H1 (cell line): Measurements from ENCODE around the gene ALDH1A2. TPM values are rescaled to one million over a fixed set of nuclear protein-coding genes. Genes with fewer than 3 reads are reported as not detected.

ENCODE experiments used
- CTCF ChIA-PET: fragments of 300-600 bp; sonication (Branson Sonifier 250); formaldehyde crosslinking; loops from one replicate; lab custom pipeline; 2021; ENCODE audit not compliant: partially characterized antibody; lab: Charles Lee
- POLR2A ChIA-PET: fragments of 300-600 bp; sonication (Branson Sonifier 250); formaldehyde crosslinking; loops from one replicate; lab custom pipeline; 2021; ENCODE audit warnings: inconsistent platforms; ENCODE audit not compliant: partially characterized antibody; lab: Charles Lee
- DNase-seq, 2 experiments: peaks; one replicate each; pipeline versions ENCODE4 v3.0.0 to v3.0.0-alpha.2; 2010 to 2022; ENCODE audit warnings: low spot score in 2 of 2, low read depth in 1 of 2, mixed read lengths in 1 of 2
- FAIRE-seq: peaks from 2 replicates; lab custom pipeline; 2011; peaks lifted over from hg19 to GRCh38; lab: Jason Lieb, UNC
- H2AFZ ChIP-seq: 2 replicates; pipeline ENCODE4 v1.8.1; 2012; ENCODE audit warnings: low read length, inconsistent platforms
- H2AK5ac ChIP-seq: 2 replicates; pipeline ENCODE4 v1.6.1; 2013; ENCODE audit warnings: low read depth, low read length
- H2BK120ac ChIP-seq: replicated peaks from 2 replicates; pipeline ENCODE3; 2013; ENCODE audit warnings: low read depth, low read length, inconsistent platforms
- H2BK12ac ChIP-seq: 2 replicates; pipeline ENCODE4 v1.6.1; 2013; ENCODE audit warnings: low read depth, low read length
- H2BK15ac ChIP-seq: 2 replicates; pipeline ENCODE4 v1.6.1; 2013; ENCODE audit warnings: low read length
- H2BK20ac ChIP-seq: 2 replicates; pipeline ENCODE4 v1.6.1; 2013; ENCODE audit warnings: low read length
- H2BK5ac ChIP-seq: 2 replicates; pipeline ENCODE4 v1.6.1; 2013; ENCODE audit warnings: low read depth, low read length
- H3K14ac ChIP-seq: 2 replicates; pipeline ENCODE4 v1.6.1; 2013; ENCODE audit warnings: inconsistent platforms; ENCODE audit not compliant: insufficient read length
- H3K18ac ChIP-seq: 2 replicates; pipeline ENCODE4 v1.6.1; 2013; ENCODE audit warnings: low read length; ENCODE audit errors: extremely low read depth
- H3K23ac ChIP-seq: 2 replicates; pipeline ENCODE4 v1.6.1; 2013; ENCODE audit warnings: inconsistent platforms; ENCODE audit not compliant: insufficient read length
- H3K23me2 ChIP-seq: 2 replicates; pipeline ENCODE4 v1.6.1; 2013; ENCODE audit warnings: low read depth, low read length
- H3K27ac ChIP-seq: 2 replicates; pipeline ENCODE4 v1.6.1; 2011; ENCODE audit warnings: low read depth, low read length, inconsistent platforms
- H3K27me3 ChIP-seq, 4 experiments: replicated peaks in 1 of 4; 1 replicate in 1 of 4; 2 replicates in 3 of 4; pipeline versions ENCODE4 v1.6.1 to v1.8.1; 2011 to 2013; ENCODE audit warnings: low read length in 3 of 4, mild to moderate bottlenecking in 3 of 4, inconsistent platforms in 2 of 4, mixed read lengths in 2 of 4, moderate library complexity in 1 of 4; ENCODE audit not compliant: control insufficient read depth in 3 of 4, insufficient read depth in 3 of 4; ENCODE audit errors: extremely low read depth in 1 of 4
- H3K36me3 ChIP-seq, 4 experiments: 2 replicates each; pipeline versions ENCODE4 v1.6.1 to v1.8.1; 2011 to 2013; ENCODE audit warnings: mild to moderate bottlenecking in 4 of 4, low read length in 3 of 4, moderate library complexity in 2 of 4, control low read depth in 1 of 4, inconsistent platforms in 1 of 4; ENCODE audit not compliant: insufficient read depth in 4 of 4, control insufficient read depth in 2 of 4
- H3K4ac ChIP-seq: replicated peaks from 2 replicates; pipeline ENCODE3; 2013; ENCODE audit warnings: low read length, low read depth, mixed read lengths, inconsistent platforms; ENCODE audit not compliant: insufficient read length
- H3K4me1 ChIP-seq, 4 experiments: replicated peaks in 1 of 4; 1 replicate in 1 of 4; 2 replicates in 3 of 4; pipeline versions ENCODE4 v1.6.1 to v1.8.1; 2011 to 2013; ENCODE audit warnings: low read length in 3 of 4, inconsistent platforms in 2 of 4, mixed read lengths in 1 of 4; ENCODE audit not compliant: insufficient read depth in 4 of 4, control insufficient read depth in 3 of 4
- H3K4me2 ChIP-seq, 2 experiments: 2 replicates each; pipeline versions ENCODE4 v1.6.1 to v1.8.1; 2011 to 2013; ENCODE audit warnings: low read depth in 2 of 2, low read length in 2 of 2, control low read depth in 1 of 2, inconsistent platforms in 1 of 2, mild to moderate bottlenecking in 1 of 2; ENCODE audit not compliant: insufficient read depth in 1 of 2
- H3K4me3 ChIP-seq, 4 experiments: fragments of 200-600, 300-600 bp in 1 of 4; sonication (generic), shearing (Covaris generic), sonication (Bioruptor Twin) in 1 of 4; 2 replicates each; pipeline versions ENCODE4 v1.5.1 to v1.8.1; 2011 to 2016; ENCODE audit warnings: low read length in 4 of 4, low read depth in 3 of 4, control low read depth in 2 of 4, inconsistent platforms in 2 of 4, mild to moderate bottlenecking in 2 of 4, mixed read lengths in 1 of 4, moderate library complexity in 1 of 4; ENCODE audit not compliant: insufficient read depth in 2 of 4; ENCODE audit errors: extremely low read depth in 1 of 4
- H3K56ac ChIP-seq: replicated peaks from 2 replicates; pipeline ENCODE3; 2013; ENCODE audit warnings: low read depth, mild to moderate bottlenecking, mixed read lengths, low read length, inconsistent platforms; ENCODE audit not compliant: insufficient read length
- H3K79me1 ChIP-seq: 2 replicates; pipeline ENCODE4 v1.6.1; 2013; ENCODE audit warnings: low read depth, low read length, control low read depth
- H3K79me2 ChIP-seq, 2 experiments: 2 replicates each; pipeline versions ENCODE4 v1.6.1 to v1.8.1; 2012 to 2013; ENCODE audit warnings: low read length in 2 of 2, mild to moderate bottlenecking in 2 of 2, inconsistent platforms in 1 of 2; ENCODE audit not compliant: insufficient read depth in 2 of 2, control insufficient read depth in 1 of 2
- H3K9ac ChIP-seq, 4 experiments: replicated peaks in 1 of 4; 1 replicate in 1 of 4; 2 replicates in 3 of 4; pipeline versions ENCODE4 v1.6.1 to v1.8.1; 2011 to 2013; ENCODE audit warnings: low read depth in 3 of 4, low read length in 3 of 4, control low read depth in 2 of 4, mild to moderate bottlenecking in 2 of 4, moderate library complexity in 2 of 4, inconsistent platforms in 1 of 4; ENCODE audit errors: extremely low read depth in 1 of 4
- H3K9me3 ChIP-seq, 2 experiments: 2 replicates each; pipeline versions ENCODE4 v1.6.1 to v1.8.1; 2012 to 2013; ENCODE audit warnings: mild to moderate bottlenecking in 2 of 2, moderate library complexity in 2 of 2, control low read depth in 1 of 2, inconsistent platforms in 1 of 2, low read depth in 1 of 2, low read length in 1 of 2, mixed read lengths in 1 of 2; ENCODE audit not compliant: insufficient read depth in 2 of 2
- H4K20me1 ChIP-seq, 2 experiments: replicated peaks in 1 of 2; 2 replicates each; pipeline versions ENCODE3 to v1.8.1; 2011 to 2013; ENCODE audit warnings: inconsistent platforms in 2 of 2, low read length in 2 of 2, mild to moderate bottlenecking in 1 of 2; ENCODE audit not compliant: insufficient read depth in 2 of 2, control insufficient read depth in 1 of 2
- H4K5ac ChIP-seq: 2 replicates; pipeline ENCODE4 v1.6.1; 2013; ENCODE audit warnings: low read length, low read depth, mixed read lengths, inconsistent platforms; ENCODE audit not compliant: insufficient read length
- H4K8ac ChIP-seq: 2 replicates; pipeline ENCODE4 v1.8.0; 2013; ENCODE audit warnings: mild to moderate bottlenecking, moderate library complexity, low read length, inconsistent platforms; ENCODE audit not compliant: insufficient read depth; ENCODE audit errors: extremely low read depth
- H4K91ac ChIP-seq: replicated peaks from 2 replicates; pipeline ENCODE3; 2013; ENCODE audit warnings: low read length, mixed read lengths, inconsistent platforms; ENCODE audit not compliant: insufficient read length
- BRCA1 ChIP-seq: IDR thresholded peaks from 2 replicates; pipeline ENCODE4 v1.6.1; 2012; ENCODE audit warnings: low read depth, low read length, improper control_type of control experiment
- HDAC6 ChIP-seq: IDR thresholded peaks from one replicate; pipeline ENCODE4 v1.7.1; 2012; ENCODE audit warnings: low read depth, mild to moderate bottlenecking, inconsistent platforms, low read length, moderate library complexity
- JUN ChIP-seq: IDR thresholded peaks from 2 replicates; pipeline ENCODE4 v1.6.1; 2011; ENCODE audit warnings: low read depth, mild to moderate bottlenecking, improper control_type of control experiment, low read length
- NRF1 ChIP-seq: IDR thresholded peaks from 2 replicates; pipeline ENCODE4 v1.6.1; 2011; ENCODE audit warnings: mild to moderate bottlenecking, low read depth, low read length, improper control_type of control experiment
- RXRA ChIP-seq: IDR thresholded peaks from 2 replicates; pipeline ENCODE4 v1.6.1; 2011; ENCODE audit warnings: low read depth, mild to moderate bottlenecking, low read length, moderate library complexity; ENCODE audit not compliant: insufficient read depth
- TCF12 ChIP-seq: IDR thresholded peaks from 2 replicates; pipeline ENCODE4 v1.6.1; 2011; ENCODE audit warnings: low read depth, mild to moderate bottlenecking, low read length
- TEAD4 ChIP-seq: IDR thresholded peaks from 2 replicates; pipeline ENCODE4 v1.6.1; 2012; ENCODE audit warnings: low read depth, low read length, inconsistent platforms, mixed read lengths
- WGBS, 2 experiments: shearing (Covaris generic) in 1 of 2; methylation state at CpG; one replicate each; pipeline versions ENCODE4 v1.1.6 to v1.1.7; 2013 to 2015; ENCODE audit warnings: low lambda C conversion rate in 2 of 2, mixed read lengths in 2 of 2, inconsistent platforms in 1 of 2, low coverage in 1 of 2, missing lambda C conversion rate in 1 of 2; ENCODE audit not compliant: insufficient replicate concordance in 2 of 2, insufficient coverage in 1 of 2, insufficient read length in 1 of 2; ENCODE audit errors: extremely low coverage in 1 of 2, missing lambda C conversion rate in 1 of 2; 5-methylcytosine and 5-hydroxymethylcytosine counted together
- polyA plus RNA-seq, 7 experiments: library from polyadenylated mRNA; depleted of rRNA in 3 of 7; stranded (reverse) in 5 of 7; unstranded in 2 of 7; fragments of >200 nt in 5 of 7; fragments of 200-250 nt in 2 of 7; gene quantifications; 1 replicate in 5 of 7; 2 replicates in 1 of 7; 4 replicates in 1 of 7; pipeline versions ENCODE4 v1.2.1 to v1.2.3, GENCODE V29; 2011 to 2013; ENCODE audit warnings: missing spikeins in 2 of 7, mixed read lengths in 2 of 7
- total RNA-seq: library from RNA; stranded (reverse); fragmentation: NEBNext Ultra II Directional; extraction: Animal tissue kit (Norgen Biotek cat#: 25700); gene quantifications from 2 replicates; pipeline ENCODE4 v1.2.1, GENCODE V29; 2021
- TF ChIP-seq, protein P1 (sequence below): IDR thresholded peaks from 2 replicates; pipeline ENCODE4 v1.6.1; 2012; ENCODE audit warnings: inconsistent platforms
- TF ChIP-seq, protein P2 (sequence below), 3 experiments: IDR thresholded peaks; 1 replicate in 2 of 3; 2 replicates in 1 of 3; pipeline versions ENCODE4 v1.5.1 to v1.6.1; 2011; ENCODE audit warnings: low read length in 3 of 3, mild to moderate bottlenecking in 3 of 3, inconsistent platforms in 2 of 3, low read depth in 1 of 3, moderate library complexity in 1 of 3; ENCODE audit not compliant: insufficient read depth in 1 of 3; ENCODE audit errors: control extremely low read depth in 1 of 3

Gene ALDH1A2
- total and polyA plus RNA-seq, 2 of the 8 experiments (the other 6 are each of a cell fraction or from before 2014, with no cell fraction given), result 0.06 to 0.24 TPM

DNA sequence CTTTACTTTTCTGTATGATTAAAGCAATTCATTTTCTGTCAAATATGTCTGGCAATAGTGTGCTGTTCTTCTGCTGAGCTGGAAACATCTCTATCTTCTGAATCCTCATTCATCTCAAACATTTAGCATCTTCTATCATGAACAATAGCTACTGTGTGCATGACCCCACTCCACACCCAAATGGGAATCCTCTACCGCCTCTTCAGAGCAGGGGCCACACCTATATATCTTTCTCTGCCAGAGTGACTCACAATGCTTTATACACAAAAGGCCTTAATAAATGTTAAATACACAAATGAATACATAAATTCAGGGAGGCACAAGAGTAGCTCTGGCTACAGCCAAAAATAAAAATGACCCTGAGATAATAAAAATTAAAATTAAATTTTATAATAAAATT is 8.0 kb downstream of the ALDH1A2 start:
- Histone ChIP-seq H2BK12ac (no peak overlapping the region), H4K91ac (no peak overlapping the region), H3K9ac (no peak overlapping the region), H3K14ac (no peak overlapping the region), H3K27me3 (peaks cover 5 to 19% (median 11%) of the 10 kb centered on the region in 4 experiments), H2BK20ac (no peak overlapping the region), H2BK15ac (no peak overlapping the region), H2BK5ac (no peak overlapping the region), H3K23me2 (no peaks in the 10 kb centered on the region), H3K18ac (no peak overlapping the region), H4K5ac (no peak overlapping the region), H3K9me3 (no peaks in the 10 kb centered on the region), H3K4me2 (no peak overlapping the region), H3K4ac (no peak overlapping the region), H3K79me1 (no peaks in the 10 kb centered on the region), H3K4me3 (no peak overlapping the region), H3K23ac (no peak overlapping the region), H4K20me1 (peaks cover 0 to 1% of the 10 kb centered on the region in 2 experiments), H2AFZ (no peak overlapping the region), H2BK120ac (no peak overlapping the region), H4K8ac (no peak overlapping the region), H2AK5ac (no peak overlapping the region), H3K79me2 (no peaks in the 10 kb centered on the region), H3K56ac (no peak overlapping the region), H3K4me1 (no peaks in the 10 kb centered on the region), H3K36me3 (no peaks in the 10 kb centered on the region), H3K27ac (no peak overlapping the region)
- no peak for DNase-seq
- no peak for FAIRE-seq
- CTCF ChIA-PET, result interaction anchor here (1.3 kb wide), 1 partner anchor 9 kb away, joined by 7 read pairs; the partner anchor contains the start of gene ALDH1A2
- TF ChIP-seq TEAD4, result no peak
- TF ChIP-seq, protein P1, sequence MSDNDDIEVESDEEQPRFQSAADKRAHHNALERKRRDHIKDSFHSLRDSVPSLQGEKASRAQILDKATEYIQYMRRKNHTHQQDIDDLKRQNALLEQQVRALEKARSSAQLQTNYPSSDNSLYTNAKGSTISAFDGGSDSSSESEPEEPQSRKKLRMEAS, result no peak
- TF ChIP-seq RXRA, result no peak
- no peak for TF ChIP-seq JUN
- TF ChIP-seq TCF12, result no peak
- TF ChIP-seq, protein P2, sequence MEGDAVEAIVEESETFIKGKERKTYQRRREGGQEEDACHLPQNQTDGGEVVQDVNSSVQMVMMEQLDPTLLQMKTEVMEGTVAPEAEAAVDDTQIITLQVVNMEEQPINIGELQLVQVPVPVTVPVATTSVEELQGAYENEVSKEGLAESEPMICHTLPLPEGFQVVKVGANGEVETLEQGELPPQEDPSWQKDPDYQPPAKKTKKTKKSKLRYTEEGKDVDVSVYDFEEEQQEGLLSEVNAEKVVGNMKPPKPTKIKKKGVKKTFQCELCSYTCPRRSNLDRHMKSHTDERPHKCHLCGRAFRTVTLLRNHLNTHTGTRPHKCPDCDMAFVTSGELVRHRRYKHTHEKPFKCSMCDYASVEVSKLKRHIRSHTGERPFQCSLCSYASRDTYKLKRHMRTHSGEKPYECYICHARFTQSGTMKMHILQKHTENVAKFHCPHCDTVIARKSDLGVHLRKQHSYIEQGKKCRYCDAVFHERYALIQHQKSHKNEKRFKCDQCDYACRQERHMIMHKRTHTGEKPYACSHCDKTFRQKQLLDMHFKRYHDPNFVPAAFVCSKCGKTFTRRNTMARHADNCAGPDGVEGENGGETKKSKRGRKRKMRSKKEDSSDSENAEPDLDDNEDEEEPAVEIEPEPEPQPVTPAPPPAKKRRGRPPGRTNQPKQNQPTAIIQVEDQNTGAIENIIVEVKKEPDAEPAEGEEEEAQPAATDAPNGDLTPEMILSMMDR (IDR thresholded peaks at IDR 0.05; ENCODE audit: control extremely low read depth in 1 of 3, insufficient read depth in 1 of 3, low read depth in 1 of 3, low read length in 3 of 3), result no peak
- TF ChIP-seq NRF1, result no peak
- TF ChIP-seq BRCA1, result no peak
- no peak for TF ChIP-seq HDAC6
- 79% methylated on average over 1 of the region's 1 CpG; no CpG with 5 or more reads in 1 of the 2 experiments for WGBS, 2 experiments
- POLR2A ChIA-PET, result no interaction called here
